Uterus (tissue), 4 donors: Measurements from ENCODE around the gene TYSND1. TPM values are rescaled to one million over a fixed set of nuclear protein-coding genes. Genes with fewer than 3 reads are reported as not detected.
"Not testable (repeated sequence)": the region's sequence is repeated elsewhere in the genome, so short reads cannot be mapped to it uniquely, and the experiment has no call there.

Experiments
- DNase-seq, 2 donors: peaks; one replicate each; pipeline ENCODE4 v3.0.0-alpha.2; 2019 to 2020
- H3K27ac ChIP-seq, 2 donors: fragments of 200-600 bp; sonication (generic); 1 replicate in 1 of 2; 2 replicates in 1 of 2; pipeline ENCODE4 v1.5.1; 2016 to 2018
- H3K27me3 ChIP-seq, 2 donors: fragments of 200-600 bp; sonication (generic); one replicate each; pipeline ENCODE4 v1.5.1; 2018 to 2019; ENCODE audit warnings: control low read depth in 1 of 2
- H3K36me3 ChIP-seq, 2 donors: fragments of 200-600 bp; sonication (generic); one replicate each; pipeline ENCODE4 v1.5.1; 2019; ENCODE audit warnings: control low read depth in 1 of 2
- H3K4me1 ChIP-seq, 2 donors: fragments of 200-600 bp; sonication (generic); one replicate each; pipeline ENCODE4 v1.5.1; 2018 to 2019; ENCODE audit warnings: control low read depth in 1 of 2
- H3K4me3 ChIP-seq, 2 donors: fragments of 200-600 bp; sonication (generic); 1 replicate in 1 of 2; 2 replicates in 1 of 2; pipeline ENCODE4 v1.5.1; 2018 to 2019; ENCODE audit warnings: mild to moderate bottlenecking in 1 of 2
- H3K9me3 ChIP-seq, 2 donors: fragments of 200-600 bp; sonication (generic); one replicate each; pipeline ENCODE4 v1.5.1; 2019; ENCODE audit warnings: control low read depth in 1 of 2
- POLR2A ChIP-seq, 2 donors: fragments of 450-650 bp; IDR thresholded peaks; one replicate each; pipeline ENCODE4 v1.6.1; 2016; ENCODE audit warnings: antibody characterized with exemption in 2 of 2, mild to moderate bottlenecking in 1 of 2, moderate library complexity in 1 of 2
- intact Hi-C: fragments of 100-400 bp; cut with DNase I; formaldehyde crosslinking; loops from one replicate; pipeline ENCODE4 v1.15.1; 2023; ENCODE audit warnings: low total_unique reads
- total RNA-seq, 4 donors: library from RNA; depleted of rRNA in 3 of 4; stranded (reverse); fragments of >200 nt in 3 of 4; gene quantifications; one replicate each; pipeline versions ENCODE4 v1.1.0 to v1.2.4, GENCODE V29; 2014 to 2023
- TF ChIP-seq, protein P1 (sequence below), 4 experiments: fragments of 200-600 bp in 2 of 4; fragments of 450-650 bp in 2 of 4; sonication (generic) in 2 of 4; IDR thresholded peaks; one replicate each; pipeline ENCODE4 v1.5.1; 2016 to 2019; ENCODE audit warnings: antibody characterized with exemption in 4 of 4, mild to moderate bottlenecking in 2 of 4, moderate library complexity in 1 of 4
- donor health status: DM: yes; HTN: yes; CAD: no.

Gene TYSND1
- total RNA-seq, 4 donors from 2014 or later: 5.4 to 15.9 (median 12.7) TPM

- H3K27ac ChIP-seq: no peak overlapping the region
- no peaks in the 10 kb centered on the region for H3K36me3 ChIP-seq
- intact Hi-C loops: no loop called here
- H3K27me3 ChIP-seq: no peaks in the 10 kb centered on the region
- no peak for DNase-seq
- no peak overlapping the region for H3K4me3 ChIP-seq
- TF ChIP-seq, protein P1, sequence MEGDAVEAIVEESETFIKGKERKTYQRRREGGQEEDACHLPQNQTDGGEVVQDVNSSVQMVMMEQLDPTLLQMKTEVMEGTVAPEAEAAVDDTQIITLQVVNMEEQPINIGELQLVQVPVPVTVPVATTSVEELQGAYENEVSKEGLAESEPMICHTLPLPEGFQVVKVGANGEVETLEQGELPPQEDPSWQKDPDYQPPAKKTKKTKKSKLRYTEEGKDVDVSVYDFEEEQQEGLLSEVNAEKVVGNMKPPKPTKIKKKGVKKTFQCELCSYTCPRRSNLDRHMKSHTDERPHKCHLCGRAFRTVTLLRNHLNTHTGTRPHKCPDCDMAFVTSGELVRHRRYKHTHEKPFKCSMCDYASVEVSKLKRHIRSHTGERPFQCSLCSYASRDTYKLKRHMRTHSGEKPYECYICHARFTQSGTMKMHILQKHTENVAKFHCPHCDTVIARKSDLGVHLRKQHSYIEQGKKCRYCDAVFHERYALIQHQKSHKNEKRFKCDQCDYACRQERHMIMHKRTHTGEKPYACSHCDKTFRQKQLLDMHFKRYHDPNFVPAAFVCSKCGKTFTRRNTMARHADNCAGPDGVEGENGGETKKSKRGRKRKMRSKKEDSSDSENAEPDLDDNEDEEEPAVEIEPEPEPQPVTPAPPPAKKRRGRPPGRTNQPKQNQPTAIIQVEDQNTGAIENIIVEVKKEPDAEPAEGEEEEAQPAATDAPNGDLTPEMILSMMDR (IDR thresholded peaks at IDR 0.05): no peak
- no peak for TF ChIP-seq POLR2A (IDR thresholded peaks at IDR 0.05)
- H3K9me3 ChIP-seq: no peaks in the 10 kb centered on the region
- no peaks in the 10 kb centered on the region for H3K4me1 ChIP-seq
These were observed 39.6 kb upstream of the TYSND1 start for GRCh38 chr10:70186090-70186489.

- Histone ChIP-seq H3K4me1 (no peaks in the 10 kb centered on the region), H3K9me3 (no peaks in the 10 kb centered on the region), H3K27me3 (no peaks in the 10 kb centered on the region), H3K36me3 (no peaks in the 10 kb centered on the region), H3K4me3 (no peak overlapping the region), H3K27ac (no peak overlapping the region)
- TF ChIP-seq, protein P1 (IDR thresholded peaks at IDR 0.05): no peak
- TF ChIP-seq POLR2A (IDR thresholded peaks at IDR 0.05): no peak
- intact Hi-C loops: no loop called here
- no peak for DNase-seq
These were observed 36.8 kb upstream of the TYSND1 start for GRCh38 chr10:70183304-70183703.

- H3K36me3 ChIP-seq, H3K27me3 ChIP-seq, DNase-seq, H3K9me3 ChIP-seq, H3K4me1 ChIP-seq, H3K4me3 ChIP-seq, intact Hi-C loops, H3K27ac ChIP-seq: not testable (repeated sequence)
These were observed 32.7 kb upstream of the TYSND1 start for GRCh38 chr10:70179209-70179608.

DNA sequence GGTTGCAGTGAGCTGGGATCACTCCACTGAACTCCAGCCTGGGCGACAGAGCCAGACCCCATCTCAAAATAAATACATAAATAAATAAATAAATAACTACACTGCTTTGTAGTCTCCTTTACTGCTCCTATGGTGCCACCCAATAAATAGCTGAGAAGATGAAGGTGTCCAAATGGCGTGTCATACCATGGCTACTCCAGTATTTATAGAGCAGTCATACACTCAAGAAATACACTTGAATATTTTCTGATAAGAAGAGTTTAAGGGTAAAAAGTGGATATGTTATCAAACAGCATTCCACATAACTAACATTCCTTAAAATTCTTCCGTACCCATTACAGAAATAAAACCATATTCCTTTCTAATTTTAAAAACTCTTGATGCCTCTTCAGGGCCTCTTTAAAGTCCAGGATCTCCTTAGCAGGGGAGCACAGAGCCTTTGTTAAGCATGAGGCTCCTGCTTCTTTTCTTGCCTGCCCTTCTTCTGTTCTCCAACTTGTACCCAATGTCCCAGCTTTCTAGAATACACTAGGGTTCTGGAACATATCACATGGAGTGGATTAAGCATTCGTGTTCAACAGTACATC, 31.7 kb upstream of the TYSND1 start:
- intact Hi-C loops: no loop called here
- H3K4me3 ChIP-seq: no peak overlapping the region
- DNase-seq: no peak
- H3K36me3 ChIP-seq: no peaks in the 10 kb centered on the region
- no peak overlapping the region for H3K27ac ChIP-seq
- no peaks in the 10 kb centered on the region for H3K9me3 ChIP-seq
- TF ChIP-seq, protein P1 (IDR thresholded peaks at IDR 0.05): no peak
- no peak for TF ChIP-seq POLR2A (IDR thresholded peaks at IDR 0.05)
- no peaks in the 10 kb centered on the region for H3K27me3 ChIP-seq
- no peaks in the 10 kb centered on the region for H3K4me1 ChIP-seq

- Histone ChIP-seq H3K27ac (no peak overlapping the region), H3K9me3 (no peaks in the 10 kb centered on the region), H3K4me1 (no peaks in the 10 kb centered on the region), H3K27me3 (no peaks in the 10 kb centered on the region), H3K36me3 (no peaks in the 10 kb centered on the region), H3K4me3 (no peak overlapping the region)
- no peak for DNase-seq
- intact Hi-C loops: no loop called here
- TF ChIP-seq POLR2A (IDR thresholded peaks at IDR 0.05): no peak
- TF ChIP-seq, protein P1 (IDR thresholded peaks at IDR 0.05): no peak
These were observed 29.9 kb upstream of the TYSND1 start for GRCh38 chr10:70176441-70176840.

DNA sequence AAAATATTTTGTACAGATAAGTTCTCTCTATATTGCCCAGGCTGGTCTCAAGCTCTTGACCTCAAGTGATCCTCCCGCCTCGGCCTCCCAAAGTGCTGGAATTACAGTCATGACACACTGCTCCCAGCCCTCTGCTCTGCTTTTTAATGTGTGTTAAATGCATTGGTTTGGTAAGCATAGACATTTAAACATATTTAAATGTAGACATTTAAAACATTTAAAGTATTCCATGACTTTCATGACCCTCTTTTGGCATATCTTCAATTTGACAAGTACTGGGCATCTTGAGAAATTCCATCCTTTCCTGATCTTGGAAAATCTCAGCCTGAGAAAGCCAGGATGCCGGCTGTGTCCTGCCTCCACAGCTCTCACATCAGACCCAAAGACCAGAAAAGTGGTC, 29.0 kb upstream of the TYSND1 start:
- Histone ChIP-seq H3K36me3 (no peaks in the 10 kb centered on the region), H3K4me1 (no peaks in the 10 kb centered on the region), H3K9me3 (no peaks in the 10 kb centered on the region), H3K27me3 (no peaks in the 10 kb centered on the region), H3K4me3 (no peak overlapping the region), H3K27ac (no peak overlapping the region)
- intact Hi-C loops: no loop called here
- TF ChIP-seq, protein P1 (IDR thresholded peaks at IDR 0.05): no peak
- TF ChIP-seq POLR2A (IDR thresholded peaks at IDR 0.05): no peak
- no peak for DNase-seq
